Kidney (tissue), 14 donors: Measurements from ENCODE around the gene HECTD1. TPM values are rescaled to one million over a fixed set of nuclear protein-coding genes. Genes with fewer than 3 reads are reported as not detected.

Experiments used
- DNase-seq, 5 donors: peaks; one replicate each; pipeline ENCODE4 v3.0.0-alpha.2; 2013 to 2020
- FAIRE-seq: peaks from 2 replicates; lab custom pipeline; 2012; peaks lifted over from hg19 to GRCh38; lab: Jason Lieb, UNC
- H3K27ac ChIP-seq, 2 donors: one replicate each; pipeline ENCODE4 v1.7.0; 2013; ENCODE audit warnings: low read depth in 2 of 2, low read length in 2 of 2, inconsistent platforms in 1 of 2
- H3K27me3 ChIP-seq: one replicate; pipeline ENCODE4 v1.7.1; 2013; ENCODE audit warnings: low read length, inconsistent platforms; ENCODE audit not compliant: control insufficient read depth, insufficient read depth
- H3K36me3 ChIP-seq, 3 donors: one replicate each; pipeline versions ENCODE4 v1.7.0 to v1.7.1; 2013; ENCODE audit warnings: low read length in 3 of 3, control low read depth in 1 of 3, inconsistent platforms in 1 of 3; ENCODE audit not compliant: insufficient read depth in 3 of 3, control insufficient read depth in 2 of 3
- H3K4me1 ChIP-seq, 3 donors: one replicate each; pipeline versions ENCODE4 v1.7.0 to v1.7.1; 2013; ENCODE audit warnings: low read length in 3 of 3, inconsistent platforms in 1 of 3, low read depth in 1 of 3; ENCODE audit not compliant: control insufficient read depth in 2 of 3, insufficient read depth in 2 of 3
- H3K4me3 ChIP-seq, 3 donors: one replicate each; pipeline versions ENCODE4 v1.7.0 to v1.8.1; 2013; ENCODE audit warnings: low read length in 3 of 3, control low read depth in 1 of 3, inconsistent platforms in 1 of 3
- H3K9ac ChIP-seq, 3 donors: one replicate each; pipeline versions ENCODE4 v1.7.0 to v1.7.1; 2013; ENCODE audit warnings: low read length in 3 of 3, control low read depth in 1 of 3, inconsistent platforms in 1 of 3
- H3K9me3 ChIP-seq, 3 donors: one replicate each; pipeline versions ENCODE4 v1.7.0 to v1.7.1; 2013; ENCODE audit warnings: low read length in 3 of 3, control low read depth in 1 of 3, inconsistent platforms in 1 of 3; ENCODE audit not compliant: control insufficient read depth in 2 of 3, insufficient read depth in 1 of 3
- CTCF ChIP-seq: IDR thresholded peaks from 3 replicates; pipeline ENCODE4 v1.5.1; 2012; ENCODE audit warnings: mild to moderate bottlenecking, moderate library complexity, borderline replicate concordance; ENCODE audit not compliant: insufficient read depth; ENCODE audit errors: extremely low read depth
- intact Hi-C: fragments of 100-400 bp; cut with DNase I; formaldehyde crosslinking; loops from one replicate; pipeline ENCODE4 v1.11.1; 2022
- polyA plus RNA-seq: library from polyadenylated mRNA; stranded (reverse); fragments of 350-450 nt; fragmentation: Illumina TruSeq; extraction: RNeasy Lipid Tissue Mini Kit (QIAGEN cat#74804); gene quantifications from one replicate; pipeline ENCODE4 v1.2.3, GENCODE V29; 2014; ENCODE audit warnings: low read depth, low replicate concordance; ENCODE audit not compliant: insufficient read depth
- total RNA-seq: library from RNA; stranded (reverse); fragmentation: NEBNext Ultra II Directional; extraction: Animal tissue kit (Norgen Biotek cat#: 25700); gene quantifications from one replicate; pipeline ENCODE4 v1.2.1, GENCODE V29; 2021
- donor health status: control.
- donor health status: control.
- donor health status: control.
- donor health status: control.
- donor health status: control.
- donor health status: DM: yes; HTN: yes; CAD: no.
- donor health status: Normal renal cell carcinoma (clear cell type).

HECTD1 gene
- total and polyA plus RNA-seq, 2 donors from 2014 or later = 35.5 to 164 TPM

GRCh38 chr14:31190717-31191263, 16.8 kb downstream of the HECTD1 start:
- intact Hi-C loops = no loop called here
- Histone ChIP-seq H3K9me3 (no peaks in the 10 kb centered on the region), H3K9ac (no peak overlapping the region), H3K4me3 (no peak overlapping the region), H3K4me1 (peaks cover 0 to 3% (median 0%) of the 10 kb centered on the region in 3 donors), H3K27ac (no peak overlapping the region), H3K36me3 (peaks cover 0 to 4% (median 2%) of the 10 kb centered on the region in 3 donors), H3K27me3 (no peaks in the 10 kb centered on the region)
- no peak for TF ChIP-seq CTCF
- no peak for FAIRE-seq
- no peak for DNase-seq

- no peak for TF ChIP-seq CTCF
- intact Hi-C loops = no loop called here
- no peaks in the 10 kb centered on the region for H3K27me3 ChIP-seq
- H3K36me3 ChIP-seq = peaks cover 0 to 4% (median 2%) of the 10 kb centered on the region in 3 donors
- FAIRE-seq = no peak
- H3K27ac ChIP-seq = no peak overlapping the region
- peaks cover 0 to 3% (median 0%) of the 10 kb centered on the region in 3 donors for H3K4me1 ChIP-seq
- no peak overlapping the region for H3K9ac ChIP-seq
- H3K4me3 ChIP-seq = no peak overlapping the region
- DNase-seq = no peak
- no peaks in the 10 kb centered on the region for H3K9me3 ChIP-seq
Measured at GRCh38 chr14:31190219-31190603, 17.4 kb downstream of the HECTD1 start.

GRCh38 chr14:31189346-31190218, 18.0 kb downstream of the HECTD1 start:
- DNase-seq (no peak), FAIRE-seq (no peak)
- H3K9me3 ChIP-seq = no peaks in the 10 kb centered on the region
- no peak overlapping the region for H3K9ac ChIP-seq
- H3K27ac ChIP-seq = no peak overlapping the region
- H3K4me1 ChIP-seq = no peaks in the 10 kb centered on the region
- intact Hi-C loops = no loop called here
- H3K36me3 ChIP-seq = peaks cover 0 to 4% (median 2%) of the 10 kb centered on the region in 3 donors
- TF ChIP-seq CTCF = no peak
- no peak overlapping the region for H3K4me3 ChIP-seq
- H3K27me3 ChIP-seq = no peaks in the 10 kb centered on the region
